Type B pancreatic cell (in vitro differentiated cells): ENCODE results near the gene CIT. TPM values are rescaled to one million over a fixed set of nuclear protein-coding genes. Genes with fewer than 3 reads are reported as not detected.
A peak's percentile ranks its signal among the peaks of the same experiment; 100 is the strongest.

Experiments
- DNase-seq: peaks from one replicate; pipeline ENCODE4 v3.0.0; 2021; ENCODE audit warnings: mixed read lengths; ENCODE audit not compliant: unreplicated experiment; ENCODE audit errors: extremely low spot score
- H3K27ac Mint-ChIP-seq: 2 replicates; pipeline ENCODE4 v1.8.0; 2021; ENCODE audit warnings: mild to moderate bottlenecking, mixed read lengths
- H3K27me3 Mint-ChIP-seq: 2 replicates; pipeline ENCODE4 v1.8.0; 2021; ENCODE audit warnings: mixed read lengths
- H3K36me3 Mint-ChIP-seq: 2 replicates; pipeline ENCODE4 v1.8.0; 2021; ENCODE audit warnings: mixed read lengths
- H3K4me1 Mint-ChIP-seq: one replicate; pipeline ENCODE4 v1.8.0; 2021; ENCODE audit warnings: mixed read lengths; ENCODE audit not compliant: unreplicated experiment
- H3K4me3 Mint-ChIP-seq: 2 replicates; pipeline ENCODE4 v1.8.0; 2021; ENCODE audit warnings: mild to moderate bottlenecking, mixed read lengths
- H3K9me3 Mint-ChIP-seq: 2 replicates; pipeline ENCODE4 v1.8.0; 2021; ENCODE audit warnings: mixed read lengths
- total RNA-seq: library from RNA; stranded (reverse); gene quantifications from 2 replicates; pipeline ENCODE4 v1.2.1, GENCODE V29; 2021; ENCODE audit warnings: low replicate concordance
- TF ChIP-seq, protein P1 (sequence below): fragments of 200-600 bp; sonication (generic); conservative IDR thresholded peaks from 2 replicates; pipeline ENCODE4 v1.5.0; 2021; ENCODE audit warnings: antibody characterized with exemption, mild to moderate bottlenecking

Gene CIT
- total RNA-seq, 1 donor from 2014 or later: 50.9 TPM

GRCh38 chr12:119914666-119915065, 37.5 kb upstream of the CIT start:
- Mint-ChIP-seq H3K4me3 (no peak overlapping the region), H3K27me3 (no peaks in the 10 kb centered on the region), H3K4me1 (peaks cover 7% of the 10 kb centered on the region), H3K9me3 (no peaks in the 10 kb centered on the region), H3K36me3 (no peaks in the 10 kb centered on the region), H3K27ac (no peak overlapping the region)
- TF ChIP-seq, protein P1, sequence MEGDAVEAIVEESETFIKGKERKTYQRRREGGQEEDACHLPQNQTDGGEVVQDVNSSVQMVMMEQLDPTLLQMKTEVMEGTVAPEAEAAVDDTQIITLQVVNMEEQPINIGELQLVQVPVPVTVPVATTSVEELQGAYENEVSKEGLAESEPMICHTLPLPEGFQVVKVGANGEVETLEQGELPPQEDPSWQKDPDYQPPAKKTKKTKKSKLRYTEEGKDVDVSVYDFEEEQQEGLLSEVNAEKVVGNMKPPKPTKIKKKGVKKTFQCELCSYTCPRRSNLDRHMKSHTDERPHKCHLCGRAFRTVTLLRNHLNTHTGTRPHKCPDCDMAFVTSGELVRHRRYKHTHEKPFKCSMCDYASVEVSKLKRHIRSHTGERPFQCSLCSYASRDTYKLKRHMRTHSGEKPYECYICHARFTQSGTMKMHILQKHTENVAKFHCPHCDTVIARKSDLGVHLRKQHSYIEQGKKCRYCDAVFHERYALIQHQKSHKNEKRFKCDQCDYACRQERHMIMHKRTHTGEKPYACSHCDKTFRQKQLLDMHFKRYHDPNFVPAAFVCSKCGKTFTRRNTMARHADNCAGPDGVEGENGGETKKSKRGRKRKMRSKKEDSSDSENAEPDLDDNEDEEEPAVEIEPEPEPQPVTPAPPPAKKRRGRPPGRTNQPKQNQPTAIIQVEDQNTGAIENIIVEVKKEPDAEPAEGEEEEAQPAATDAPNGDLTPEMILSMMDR: no peak
- no peak for DNase-seq

- Mint-ChIP-seq H3K27ac (no peak overlapping the region), H3K4me1 (peaks cover 7% of the 10 kb centered on the region), H3K4me3 (no peak overlapping the region), H3K27me3 (no peaks in the 10 kb centered on the region), H3K36me3 (no peaks in the 10 kb centered on the region), H3K9me3 (no peaks in the 10 kb centered on the region)
- TF ChIP-seq, protein P1: no peak
- no peak for DNase-seq
Measured at GRCh38 chr12:119913536-119914330, 36.6 kb upstream of the CIT start.

DNA sequence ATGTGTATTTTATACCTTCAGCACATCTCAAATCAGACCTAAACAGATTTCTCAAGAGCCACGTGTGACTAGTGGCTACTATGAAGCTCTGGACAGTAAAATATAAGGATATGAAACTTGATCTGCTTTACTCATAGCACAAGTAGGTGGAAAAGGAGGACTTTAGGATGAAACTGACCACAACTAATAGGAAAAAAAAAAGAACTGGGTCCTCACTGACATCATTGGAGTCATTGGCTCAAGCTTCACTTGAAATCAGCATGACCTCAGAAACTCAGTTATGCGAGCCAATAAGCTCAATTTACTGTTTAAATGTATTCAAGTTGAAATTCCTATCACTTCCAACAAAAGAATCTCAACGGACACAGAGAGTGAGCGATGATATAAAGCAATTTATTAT, 34.1 kb upstream of the CIT start:
- Mint-ChIP-seq H3K27me3 (no peaks in the 10 kb centered on the region), H3K36me3 (no peaks in the 10 kb centered on the region), H3K9me3 (no peaks in the 10 kb centered on the region), H3K4me1 (peaks cover 11% of the 10 kb centered on the region), H3K27ac (no peak overlapping the region), H3K4me3 (no peak overlapping the region)
- TF ChIP-seq, protein P1: no peak
- DNase-seq: no peak

GRCh38 chr12:119910586-119910985, 33.5 kb upstream of the CIT start:
- Mint-ChIP-seq H3K4me1 (peaks cover 11% of the 10 kb centered on the region), H3K27ac (no peak overlapping the region), H3K36me3 (no peaks in the 10 kb centered on the region), H3K4me3 (no peak overlapping the region), H3K9me3 (no peaks in the 10 kb centered on the region), H3K27me3 (no peaks in the 10 kb centered on the region)
- TF ChIP-seq, protein P1: no peak
- DNase-seq: no peak

GRCh38 chr12:119902084-119902509, 25.0 kb upstream of the CIT start:
- Mint-ChIP-seq H3K4me3 (no peak overlapping the region), H3K27me3 (no peaks in the 10 kb centered on the region), H3K36me3 (no peaks in the 10 kb centered on the region), H3K4me1 (no peaks in the 10 kb centered on the region), H3K9me3 (no peaks in the 10 kb centered on the region), H3K27ac (no peak overlapping the region)
- no peak for DNase-seq
- TF ChIP-seq, protein P1: peak; percentile 85
